OCI-LY1 (cell line): ENCODE measurements around the gene TMEM109.

Experiments
- H2AFZ ChIP-seq: fragments of 200-600 bp; sonication (generic), shearing (Covaris generic); 2 replicates; pipeline ENCODE4 v1.6.0; 2014; ENCODE audit warnings: antibody characterized with exemption, mild to moderate bottlenecking, low read length
- H3F3A ChIP-seq: fragments of 200-600 bp; sonication (generic), shearing (Covaris generic); 2 replicates; pipeline ENCODE4 v1.6.0; 2014; ENCODE audit warnings: mild to moderate bottlenecking, antibody characterized with exemption, low read length, moderate library complexity; ENCODE audit not compliant: insufficient read depth
- H3K27ac ChIP-seq: fragments of 200-600 bp; sonication (generic); 2 replicates; pipeline ENCODE4 v1.5.1; 2014; ENCODE audit warnings: low read length, mixed run types, mild to moderate bottlenecking, low read depth; ENCODE audit not compliant: poor library complexity, severe bottlenecking
- H3K27me3 ChIP-seq: fragments of 200-600 bp; sonication (generic); 2 replicates; pipeline ENCODE4 v1.6.0; 2014; ENCODE audit warnings: antibody characterized with exemption, mild to moderate bottlenecking, low read length, moderate library complexity; ENCODE audit not compliant: insufficient read depth
- H3K36me3 ChIP-seq: fragments of 200-600 bp; sonication (generic); 2 replicates; pipeline ENCODE4 v1.6.1; 2014; ENCODE audit warnings: mild to moderate bottlenecking, antibody characterized with exemption, low read length, moderate library complexity, mixed read lengths; ENCODE audit not compliant: insufficient read depth
- H3K4me1 ChIP-seq: fragments of 200-600 bp; sonication (generic); 2 replicates; pipeline ENCODE4 v1.5.1; 2014; ENCODE audit warnings: mild to moderate bottlenecking, low read length, moderate library complexity; ENCODE audit not compliant: insufficient read depth, severe bottlenecking
- H3K4me2 ChIP-seq: fragments of 200-600 bp; sonication (generic), shearing (Covaris generic); 2 replicates; pipeline ENCODE4 v1.6.1; 2014; ENCODE audit warnings: low read length
- H3K4me3 ChIP-seq: fragments of 200-600 bp; sonication (generic); 2 replicates; pipeline ENCODE4 v1.5.1; 2014; ENCODE audit warnings: low read length, low read depth, mild to moderate bottlenecking, mixed read lengths; ENCODE audit not compliant: poor library complexity, severe bottlenecking
- H3K79me2 ChIP-seq: fragments of 200-600 bp; shearing (Covaris generic); 2 replicates; pipeline ENCODE4 v1.6.1; 2016; ENCODE audit warnings: mixed run types, low read length, mixed read lengths; ENCODE audit not compliant: insufficient read depth
- H3K9ac ChIP-seq: fragments of 200-600 bp; sonication (generic), shearing (Covaris generic); 2 replicates; pipeline ENCODE4 v1.6.1; 2014; ENCODE audit warnings: mild to moderate bottlenecking, low read length, mixed read lengths
- H3K9me2 ChIP-seq: fragments of 200-600 bp; sonication (generic), shearing (Covaris generic); 2 replicates; pipeline ENCODE4 v1.6.1; 2014; ENCODE audit warnings: low read depth, mild to moderate bottlenecking, low read length, mixed read lengths
- H3K9me3 ChIP-seq: fragments of 200-600 bp; shearing (Covaris generic); 2 replicates; pipeline ENCODE4 v1.6.1; 2014; ENCODE audit warnings: low read length, mixed read lengths
- H4K20me1 ChIP-seq: fragments of 200-600 bp; sonication (generic), shearing (Covaris generic); 2 replicates; pipeline ENCODE4 v1.6.0; 2016; ENCODE audit warnings: mild to moderate bottlenecking, low read length; ENCODE audit not compliant: insufficient read depth
- EZH2 ChIP-seq: fragments of 200-600 bp; sonication (generic), shearing (Covaris generic); IDR thresholded peaks from 2 replicates; pipeline ENCODE4 v1.8.0; 2017; ENCODE audit warnings: borderline replicate concordance, mixed run types, mild to moderate bottlenecking, antibody characterized with exemption, low read length, moderate library complexity, mixed read lengths
- TF ChIP-seq, protein P1 (sequence below): fragments of 200-600 bp; sonication (generic), shearing (Covaris generic); IDR thresholded peaks from 2 replicates; pipeline ENCODE4 v1.5.1; 2017; ENCODE audit warnings: mild to moderate bottlenecking, antibody characterized with exemption, low read length, moderate library complexity, mixed read lengths

TMEM109 gene

DNA sequence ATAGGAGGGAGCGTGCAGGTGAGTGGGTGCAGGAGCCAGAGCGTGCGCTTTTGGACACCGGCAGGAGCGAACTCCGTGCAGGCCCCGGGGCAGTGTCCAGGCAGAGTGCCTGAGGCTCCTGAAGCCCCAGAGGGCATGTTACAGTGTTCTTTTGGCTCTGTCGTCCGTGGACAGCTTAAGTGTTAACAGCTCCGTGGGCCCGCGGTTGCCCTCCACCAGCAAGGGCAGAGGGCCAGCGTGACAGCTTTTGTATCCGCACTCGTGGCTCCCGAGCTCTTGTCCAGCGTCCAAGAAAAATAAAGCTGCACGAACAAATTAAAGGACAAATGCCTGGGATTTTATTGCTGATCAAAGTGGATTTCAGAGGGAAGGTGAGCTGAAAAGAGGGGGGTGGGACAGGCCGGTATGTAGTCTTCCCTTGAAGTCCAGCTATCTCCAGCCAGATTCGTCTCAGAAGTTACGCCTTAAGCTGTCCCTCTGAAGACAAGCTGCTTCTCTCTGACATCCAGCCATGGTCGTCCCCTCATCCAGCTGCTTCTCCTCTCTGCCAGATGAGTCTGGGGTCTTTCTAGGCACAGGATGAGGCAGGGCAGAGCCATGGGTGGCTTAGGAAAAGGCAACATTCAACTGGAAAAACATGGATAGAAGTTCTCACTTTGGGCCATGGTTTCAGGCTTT is 968 bp upstream of the TMEM109 start:
- Histone ChIP-seq H3K9ac (peak overlapping the region; percentile 72), H3K4me2 (peak overlapping the region; percentile 97), H3K27ac (peak overlapping the region; percentile 76)

DNA sequence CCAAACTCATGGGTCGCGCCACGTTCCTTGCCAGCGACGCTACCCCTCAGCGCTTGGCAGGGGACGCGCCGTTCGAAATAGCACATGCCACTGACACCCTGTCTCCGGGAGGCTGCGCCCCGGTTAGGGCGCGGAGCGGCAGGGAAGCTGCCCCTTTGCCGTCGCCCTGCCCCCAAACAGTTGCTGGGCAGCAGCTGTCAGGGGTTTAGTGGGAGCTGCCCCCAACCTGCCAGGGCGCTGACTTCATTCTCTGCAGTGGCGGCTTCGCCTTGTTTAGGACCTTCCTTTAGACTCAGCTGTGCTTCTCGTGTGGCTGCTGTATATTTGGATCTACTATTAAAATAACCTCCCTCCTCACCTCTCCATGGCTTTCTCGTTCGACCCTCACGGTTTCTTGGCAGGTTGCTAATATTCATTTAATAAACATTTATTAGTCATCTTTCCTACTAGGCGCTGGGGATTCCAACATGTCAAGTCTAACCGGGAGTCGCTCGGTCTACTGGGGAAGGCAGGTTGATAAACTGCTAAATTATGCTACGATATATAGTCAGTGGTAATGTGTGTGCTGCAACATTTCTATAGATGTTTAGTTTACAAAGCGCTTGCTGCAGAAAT is 782 bp downstream of the TMEM109 start:
- Histone ChIP-seq H3K27me3 (no peaks in the 10 kb centered on the region), H3K4me2 (peak overlapping the region; percentile 97), H4K20me1 (no peaks in the 10 kb centered on the region), H3K4me3 (peak overlapping the region; percentile 73), H2AFZ (no peak overlapping the region), H3K9ac (peak overlapping the region; percentile 72), H3K79me2 (peaks cover 13% of the 10 kb centered on the region; the same call in 1 of the 2 replicates), H3K4me1 (peaks cover 48% of the 10 kb centered on the region), H3K27ac (peak overlapping the region; percentile 76), H3K36me3 (peaks cover 19% of the 10 kb centered on the region), H3K9me3 (no peaks in the 10 kb centered on the region), H3F3A (0 out of 2 replicates have a peak, but pooled peaks cover 3% of the 10 kb centered on the region), H3K9me2 (no peaks in the 10 kb centered on the region)
- TF ChIP-seq, protein P1, sequence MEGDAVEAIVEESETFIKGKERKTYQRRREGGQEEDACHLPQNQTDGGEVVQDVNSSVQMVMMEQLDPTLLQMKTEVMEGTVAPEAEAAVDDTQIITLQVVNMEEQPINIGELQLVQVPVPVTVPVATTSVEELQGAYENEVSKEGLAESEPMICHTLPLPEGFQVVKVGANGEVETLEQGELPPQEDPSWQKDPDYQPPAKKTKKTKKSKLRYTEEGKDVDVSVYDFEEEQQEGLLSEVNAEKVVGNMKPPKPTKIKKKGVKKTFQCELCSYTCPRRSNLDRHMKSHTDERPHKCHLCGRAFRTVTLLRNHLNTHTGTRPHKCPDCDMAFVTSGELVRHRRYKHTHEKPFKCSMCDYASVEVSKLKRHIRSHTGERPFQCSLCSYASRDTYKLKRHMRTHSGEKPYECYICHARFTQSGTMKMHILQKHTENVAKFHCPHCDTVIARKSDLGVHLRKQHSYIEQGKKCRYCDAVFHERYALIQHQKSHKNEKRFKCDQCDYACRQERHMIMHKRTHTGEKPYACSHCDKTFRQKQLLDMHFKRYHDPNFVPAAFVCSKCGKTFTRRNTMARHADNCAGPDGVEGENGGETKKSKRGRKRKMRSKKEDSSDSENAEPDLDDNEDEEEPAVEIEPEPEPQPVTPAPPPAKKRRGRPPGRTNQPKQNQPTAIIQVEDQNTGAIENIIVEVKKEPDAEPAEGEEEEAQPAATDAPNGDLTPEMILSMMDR: no peak
- TF ChIP-seq EZH2: no peak

More for the DNA sequence above, 968 bp upstream of the TMEM109 start:
- Histone ChIP-seq H3K9me3 (no peaks in the 10 kb centered on the region), H4K20me1 (no peaks in the 10 kb centered on the region), H3F3A (0 out of 2 replicates have a peak, but pooled peaks cover 3% of the 10 kb centered on the region), H3K9me2 (no peaks in the 10 kb centered on the region), H3K27me3 (no peaks in the 10 kb centered on the region), H3K36me3 (peaks cover 11% of the 10 kb centered on the region), H2AFZ (peak overlapping the region; percentile 96), H3K4me3 (peak overlapping the region; percentile 73), H3K4me1 (peaks cover 41% of the 10 kb centered on the region), H3K79me2 (peaks cover 13% of the 10 kb centered on the region; the same call in 1 of the 2 replicates)
- no peak for TF ChIP-seq EZH2
- TF ChIP-seq, protein P1: no peak

DNA sequence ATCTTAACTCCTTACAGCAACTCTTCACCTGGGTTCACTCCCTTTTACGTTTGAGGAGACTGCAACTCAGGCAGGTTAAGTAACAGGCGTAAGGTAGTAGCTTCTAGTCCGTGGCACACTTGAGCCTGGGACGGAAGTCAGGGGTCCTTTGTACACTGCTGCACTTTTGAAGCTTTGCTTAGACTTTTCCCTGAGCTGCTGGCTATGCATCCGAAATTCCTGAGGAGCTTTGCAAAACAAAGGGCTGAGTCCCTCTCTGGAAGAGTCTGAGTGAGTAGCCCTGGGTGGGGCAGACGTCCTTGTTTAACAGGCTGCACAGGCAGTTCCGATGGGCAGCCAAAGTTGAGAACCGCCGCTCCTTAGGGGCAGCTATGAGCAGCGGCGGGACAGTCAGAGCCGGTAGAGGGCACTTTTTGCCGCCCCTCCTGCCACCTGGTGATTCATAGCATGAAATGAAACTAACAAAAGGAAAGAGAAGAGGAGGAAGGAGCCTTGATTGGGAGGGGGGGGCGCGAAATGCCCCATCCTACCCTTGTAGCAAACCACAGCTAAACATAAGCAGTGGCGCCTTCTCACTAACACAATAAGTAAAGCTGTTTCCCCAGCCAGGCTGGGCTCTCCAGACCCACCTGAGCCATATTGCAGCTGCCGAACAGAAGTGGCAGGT is 1.4 kb downstream of the TMEM109 start:
- H3K4me2 ChIP-seq: peak overlapping the region; percentile 97
- no peaks in the 10 kb centered on the region for H3K9me2 ChIP-seq
- H3K36me3 ChIP-seq: peaks cover 25% of the 10 kb centered on the region
- H3K27ac ChIP-seq: peak overlapping the region; percentile 76
- H3K4me1 ChIP-seq: peaks cover 43% of the 10 kb centered on the region
- TF ChIP-seq, protein P1: peak; percentile 63
- no peak for TF ChIP-seq EZH2
- H3K4me3 ChIP-seq: peak overlapping the region; percentile 73
- peak overlapping the region; percentile 72 for H3K9ac ChIP-seq
- 0 out of 2 replicates have a peak, but pooled peaks cover under 1% of the 10 kb centered on the region for H3F3A ChIP-seq
- no peak overlapping the region for H2AFZ ChIP-seq
- H3K9me3 ChIP-seq: no peaks in the 10 kb centered on the region
- H4K20me1 ChIP-seq: no peaks in the 10 kb centered on the region
- no peaks in the 10 kb centered on the region for H3K27me3 ChIP-seq
- peaks cover 13% of the 10 kb centered on the region; the same call in 1 of the 2 replicates for H3K79me2 ChIP-seq
